ENCODE results near the gene PRMT3.

DNA sequence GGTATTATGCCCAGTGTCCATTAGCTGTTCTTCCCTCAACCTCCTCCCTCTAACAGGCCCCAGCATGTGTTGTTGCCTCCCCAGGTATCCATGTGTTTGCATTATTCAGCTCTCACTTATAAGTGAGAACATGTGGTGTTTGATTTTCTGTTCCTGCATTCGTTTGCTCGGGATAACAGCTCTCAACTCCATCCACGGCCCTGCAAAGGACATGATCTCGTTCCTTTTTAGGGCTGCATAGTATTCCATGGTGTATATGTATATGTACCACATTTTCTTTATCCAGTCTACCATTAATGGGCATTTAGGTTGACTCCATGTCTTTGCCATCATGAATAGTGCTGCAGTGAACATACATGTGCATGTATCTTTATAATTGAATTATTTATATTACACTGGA is 82.8 kb downstream of the PRMT3 start:
- no peak for TF ChIP-seq USF2 (CRISPR knock-in tag; IDR thresholded peaks at IDR 0.05)
- no peak for TF ChIP-seq NR2C2 (CRISPR knock-in tag; IDR thresholded peaks at IDR 0.05)
- no peak for TF ChIP-seq CTCF (IDR thresholded peaks at IDR 0.05)
- no peak for TF ChIP-seq TP53 (CRISPR knock-in tag; IDR thresholded peaks at IDR 0.05)
- TF ChIP-seq FOXK1 (CRISPR knock-in tag; IDR thresholded peaks at IDR 0.05): no peak
- no peak for TF ChIP-seq TCF7 (CRISPR knock-in tag; IDR thresholded peaks at IDR 0.05; ENCODE audit: low read depth)
- no peak for TF ChIP-seq SMAD3 (CRISPR knock-in tag; IDR thresholded peaks at IDR 0.05; ENCODE audit: borderline replicate concordance)
- no peak for TF ChIP-seq PRDM15 (CRISPR knock-in tag; IDR thresholded peaks at IDR 0.05)

Measured in WTC11 (cell line).